SK-N-SH treated with all-trans-retinoic acid at 6 μM for 48 hours (cell line): ENCODE results near the gene ATPAF2.

Experiments used
- GLIS3 ChIP-seq: fragments of 250-450 bp; sonication (Bioruptor Pico); IDR thresholded peaks from 2 replicates; pipeline ENCODE4 v1.5.0; 2020; ENCODE audit warnings: mild to moderate bottlenecking, moderate library complexity
- TF ChIP-seq, protein P1 (sequence below): fragments of 250-450 bp; sonication (Bioruptor Pico); IDR thresholded peaks from 2 replicates; pipeline ENCODE4 v1.8.0; 2020; ENCODE audit warnings: mild to moderate bottlenecking, moderate library complexity, borderline replicate concordance
- TF ChIP-seq, protein P2 (sequence below): fragments of 250-450 bp; sonication (Bioruptor Pico); IDR thresholded peaks from 2 replicates; pipeline ENCODE4 v1.5.1; 2020; ENCODE audit warnings: low read depth, mild to moderate bottlenecking, moderate library complexity
- TF ChIP-seq, protein P3 (sequence below): fragments of 250-450 bp; sonication (Bioruptor Pico); IDR thresholded peaks from 2 replicates; pipeline ENCODE4 v1.5.1; 2021; ENCODE audit warnings: mild to moderate bottlenecking, moderate library complexity

DNA sequence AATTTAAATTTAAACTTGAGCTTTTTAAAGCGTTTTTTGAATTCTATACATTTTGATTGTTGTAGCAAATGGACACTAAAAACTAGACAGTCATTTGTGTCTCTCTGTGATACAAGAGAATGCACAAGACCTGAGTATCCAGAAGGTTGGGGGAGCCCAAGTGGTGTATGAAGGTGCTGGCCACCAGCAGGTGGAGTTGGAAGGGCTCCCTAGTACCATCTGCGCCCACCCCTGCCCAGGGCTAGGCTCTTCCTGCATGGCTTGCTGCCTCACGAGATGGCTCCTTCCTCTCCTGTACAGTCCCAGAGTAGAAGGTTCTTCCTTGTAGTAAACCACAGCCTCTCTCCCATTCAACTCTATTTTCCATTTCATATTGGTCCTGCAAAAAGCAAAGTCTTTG, 17.2 kb upstream of the ATPAF2 start:
- TF ChIP-seq, protein P1, sequence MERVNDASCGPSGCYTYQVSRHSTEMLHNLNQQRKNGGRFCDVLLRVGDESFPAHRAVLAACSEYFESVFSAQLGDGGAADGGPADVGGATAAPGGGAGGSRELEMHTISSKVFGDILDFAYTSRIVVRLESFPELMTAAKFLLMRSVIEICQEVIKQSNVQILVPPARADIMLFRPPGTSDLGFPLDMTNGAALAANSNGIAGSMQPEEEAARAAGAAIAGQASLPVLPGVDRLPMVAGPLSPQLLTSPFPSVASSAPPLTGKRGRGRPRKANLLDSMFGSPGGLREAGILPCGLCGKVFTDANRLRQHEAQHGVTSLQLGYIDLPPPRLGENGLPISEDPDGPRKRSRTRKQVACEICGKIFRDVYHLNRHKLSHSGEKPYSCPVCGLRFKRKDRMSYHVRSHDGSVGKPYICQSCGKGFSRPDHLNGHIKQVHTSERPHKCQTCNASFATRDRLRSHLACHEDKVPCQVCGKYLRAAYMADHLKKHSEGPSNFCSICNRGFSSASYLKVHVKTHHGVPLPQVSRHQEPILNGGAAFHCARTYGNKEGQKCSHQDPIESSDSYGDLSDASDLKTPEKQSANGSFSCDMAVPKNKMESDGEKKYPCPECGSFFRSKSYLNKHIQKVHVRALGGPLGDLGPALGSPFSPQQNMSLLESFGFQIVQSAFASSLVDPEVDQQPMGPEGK (CRISPR knock-in tag) = no peak
- TF ChIP-seq, protein P2, sequence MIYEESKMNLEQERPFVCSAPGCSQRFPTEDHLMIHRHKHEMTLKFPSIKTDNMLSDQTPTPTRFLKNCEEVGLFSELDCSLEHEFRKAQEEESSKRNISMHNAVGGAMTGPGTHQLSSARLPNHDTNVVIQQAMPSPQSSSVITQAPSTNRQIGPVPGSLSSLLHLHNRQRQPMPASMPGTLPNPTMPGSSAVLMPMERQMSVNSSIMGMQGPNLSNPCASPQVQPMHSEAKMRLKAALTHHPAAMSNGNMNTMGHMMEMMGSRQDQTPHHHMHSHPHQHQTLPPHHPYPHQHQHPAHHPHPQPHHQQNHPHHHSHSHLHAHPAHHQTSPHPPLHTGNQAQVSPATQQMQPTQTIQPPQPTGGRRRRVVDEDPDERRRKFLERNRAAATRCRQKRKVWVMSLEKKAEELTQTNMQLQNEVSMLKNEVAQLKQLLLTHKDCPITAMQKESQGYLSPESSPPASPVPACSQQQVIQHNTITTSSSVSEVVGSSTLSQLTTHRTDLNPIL (CRISPR knock-in tag) = no peak
- TF ChIP-seq, protein P3, sequence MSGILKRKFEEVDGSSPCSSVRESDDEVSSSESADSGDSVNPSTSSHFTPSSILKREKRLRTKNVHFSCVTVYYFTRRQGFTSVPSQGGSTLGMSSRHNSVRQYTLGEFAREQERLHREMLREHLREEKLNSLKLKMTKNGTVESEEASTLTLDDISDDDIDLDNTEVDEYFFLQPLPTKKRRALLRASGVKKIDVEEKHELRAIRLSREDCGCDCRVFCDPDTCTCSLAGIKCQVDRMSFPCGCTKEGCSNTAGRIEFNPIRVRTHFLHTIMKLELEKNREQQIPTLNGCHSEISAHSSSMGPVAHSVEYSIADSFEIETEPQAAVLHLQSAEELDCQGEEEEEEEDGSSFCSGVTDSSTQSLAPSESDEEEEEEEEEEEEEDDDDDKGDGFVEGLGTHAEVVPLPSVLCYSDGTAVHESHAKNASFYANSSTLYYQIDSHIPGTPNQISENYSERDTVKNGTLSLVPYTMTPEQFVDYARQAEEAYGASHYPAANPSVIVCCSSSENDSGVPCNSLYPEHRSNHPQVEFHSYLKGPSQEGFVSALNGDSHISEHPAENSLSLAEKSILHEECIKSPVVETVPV = no peak
- TF ChIP-seq GLIS3 = no peak
